Sigmoid colon (tissue), 7 donors: ENCODE data around the gene RBFOX1. TPM values are rescaled to one million over a fixed set of nuclear protein-coding genes. Genes with fewer than 3 reads are reported as not detected.

Experiments
- DNase-seq: peaks from one replicate; pipeline ENCODE4 v3.0.0-alpha.2; 2019
- H3K27ac ChIP-seq, 4 donors: fragments of 200-600 bp; sonication (generic); one replicate each; pipeline ENCODE4 v1.5.1; 2016 to 2019; ENCODE audit warnings: mild to moderate bottlenecking in 1 of 4
- H3K27me3 ChIP-seq, 3 donors: fragments of 200-600 bp; sonication (generic); one replicate each; pipeline ENCODE4 v1.5.1; 2019; ENCODE audit warnings: mild to moderate bottlenecking in 1 of 3
- H3K36me3 ChIP-seq, 4 donors: fragments of 200-600 bp; sonication (generic); one replicate each; pipeline ENCODE4 v1.5.1; 2016 to 2019
- H3K4me1 ChIP-seq, 4 donors: fragments of 200-600 bp; sonication (generic); one replicate each; pipeline ENCODE4 v1.5.1; 2017 to 2019
- H3K4me3 ChIP-seq, 4 donors: fragments of 200-600 bp; sonication (generic); one replicate each; pipeline ENCODE4 v1.5.1; 2017 to 2019; ENCODE audit warnings: mild to moderate bottlenecking in 2 of 4, moderate library complexity in 1 of 4
- H3K9me3 ChIP-seq, 4 donors: fragments of 200-600 bp in 3 of 4; sonication (generic) in 3 of 4; one replicate each; pipeline versions ENCODE4 v1.5.1 to v1.6.1; 2013 to 2019
- CTCF ChIP-seq, 4 experiments: fragments of 450-650 bp in 3 of 4; fragments of 200-600 bp in 1 of 4; IDR thresholded peaks; one replicate each; pipeline ENCODE4 v1.5.1; 2016 to 2019; ENCODE audit warnings: antibody characterized with exemption in 4 of 4, mild to moderate bottlenecking in 3 of 4, moderate library complexity in 2 of 4
- EP300 ChIP-seq, 4 donors: sonication (generic); formaldehyde crosslinking; IDR thresholded peaks; one replicate each; pipeline ENCODE4 v1.6.1; 2017; ENCODE audit warnings: antibody characterized with exemption in 4 of 4
- POLR2A ChIP-seq, 2 donors: fragments of 450-650 bp; IDR thresholded peaks; one replicate each; pipeline ENCODE4 v1.6.1; 2016; ENCODE audit warnings: antibody characterized with exemption in 2 of 2, mild to moderate bottlenecking in 2 of 2, moderate library complexity in 2 of 2
- POLR2AphosphoS5 ChIP-seq, 4 donors: sonication (generic); formaldehyde crosslinking; IDR thresholded peaks; one replicate each; pipeline ENCODE4 v1.6.1; 2017; ENCODE audit warnings: antibody characterized with exemption in 4 of 4
- whole genome bisulfite sequencing, 2 donors: extraction: QIAGEN DNeasy Blood & Tissue Kit; methylation state at CpG; one replicate each; pipeline ENCODE4 v1.1.7; 2013; 5-methylcytosine and 5-hydroxymethylcytosine counted together
- intact Hi-C: fragments of 100-400 bp; cut with DNase I; formaldehyde crosslinking; loops from one replicate; pipeline ENCODE4 v1.15.1; 2023
- polyA plus RNA-seq, 3 donors: library from polyadenylated mRNA; stranded (reverse); fragments of 200-250 nt; gene quantifications; one replicate each; pipeline ENCODE4 v1.2.3, GENCODE V29; 2013
- total RNA-seq, 4 donors: library from RNA; depleted of rRNA; stranded (reverse); fragments of >200 nt; gene quantifications; one replicate each; pipeline ENCODE4 v1.1.0, GENCODE V29; 2016
- donor health status: healthy with polysubstance abuse.
- donor health status: Bipolar disorder and iron deficiency.
- donor health status: healthy.

Gene RBFOX1
- total and polyA plus RNA-seq, 7 donors: under 0.01 to 4.4 (median 0.51) TPM; not detected in 3

DNA sequence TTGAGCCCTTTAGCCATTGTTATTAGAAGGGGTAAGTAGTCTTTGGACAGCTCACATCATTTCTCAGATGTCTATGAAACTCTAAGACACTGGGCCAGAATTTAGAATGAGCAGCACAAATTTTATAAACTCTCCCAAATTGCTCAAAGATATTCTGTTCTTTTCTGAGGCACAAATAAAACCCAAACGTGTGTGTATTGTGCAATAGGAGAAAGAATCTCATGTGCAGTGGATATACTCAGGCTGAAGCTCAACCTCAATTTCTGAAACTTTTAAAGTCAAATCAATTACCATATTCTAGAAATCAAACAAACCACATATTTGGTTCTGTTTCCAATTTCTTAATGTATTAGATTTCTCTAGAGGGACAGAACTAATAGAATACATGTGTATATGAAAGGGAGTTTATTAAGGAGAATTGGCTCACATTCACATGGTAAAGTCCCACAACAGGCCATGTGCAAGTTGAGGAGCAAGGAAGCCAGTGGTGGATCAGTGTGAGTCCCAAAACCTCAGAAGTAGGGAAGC is 403.6 kb downstream of the RBFOX1 start:
- no peak overlapping the region for H3K27ac ChIP-seq
- intact Hi-C loops: no loop called here

DNA sequence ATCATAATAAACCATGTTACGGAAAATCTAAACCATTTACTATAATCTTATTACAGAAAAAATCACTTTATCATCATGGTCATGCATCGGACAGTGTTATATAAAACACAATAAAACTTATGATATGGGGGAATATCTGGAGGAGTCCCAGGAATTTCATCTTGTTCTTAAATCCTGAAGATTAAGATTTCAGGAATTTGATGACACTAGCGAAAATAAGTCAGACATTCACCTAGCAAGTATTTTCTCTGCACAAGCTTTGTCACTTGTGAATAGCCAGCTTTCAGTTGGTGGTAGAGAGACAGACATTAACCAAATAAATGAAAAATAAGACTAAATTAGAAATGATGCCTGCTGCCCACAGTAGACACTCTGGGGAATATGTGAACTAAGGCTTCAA is 410.0 kb downstream of the RBFOX1 start:
- Histone ChIP-seq H3K9me3 (no peaks in the 10 kb centered on the region), H3K4me1 (peaks cover 0 to 24% (median 0%) of the 10 kb centered on the region in 4 donors), H3K36me3 (no peaks in the 10 kb centered on the region), H3K4me3 (no peak overlapping the region), H3K27ac (no peak overlapping the region), H3K27me3 (no peaks in the 10 kb centered on the region)
- 85 to 93% methylated on average over 3 of the region's 3 CpGs for WGBS, 2 donors
- intact Hi-C loops: no loop called here
- TF ChIP-seq CTCF (IDR thresholded peaks at IDR 0.05) (no peak), POLR2A (IDR thresholded peaks at IDR 0.05) (no peak), EP300 (IDR thresholded peaks at IDR 0.05) (no peak), POLR2AphosphoS5 (IDR thresholded peaks at IDR 0.05) (no peak)
- DNase-seq: no peak

More for the DNA sequence above, 403.6 kb downstream of the RBFOX1 start:
- WGBS, 2 donors: 0% methylated on average over 1 of the region's 1 CpG
- no peaks in the 10 kb centered on the region for H3K4me1 ChIP-seq
- no peaks in the 10 kb centered on the region for H3K9me3 ChIP-seq
- H3K4me3 ChIP-seq: no peak overlapping the region
- DNase-seq: no peak
- no peaks in the 10 kb centered on the region for H3K27me3 ChIP-seq
- TF ChIP-seq CTCF (IDR thresholded peaks at IDR 0.05): no peak
- H3K36me3 ChIP-seq: no peaks in the 10 kb centered on the region

DNA sequence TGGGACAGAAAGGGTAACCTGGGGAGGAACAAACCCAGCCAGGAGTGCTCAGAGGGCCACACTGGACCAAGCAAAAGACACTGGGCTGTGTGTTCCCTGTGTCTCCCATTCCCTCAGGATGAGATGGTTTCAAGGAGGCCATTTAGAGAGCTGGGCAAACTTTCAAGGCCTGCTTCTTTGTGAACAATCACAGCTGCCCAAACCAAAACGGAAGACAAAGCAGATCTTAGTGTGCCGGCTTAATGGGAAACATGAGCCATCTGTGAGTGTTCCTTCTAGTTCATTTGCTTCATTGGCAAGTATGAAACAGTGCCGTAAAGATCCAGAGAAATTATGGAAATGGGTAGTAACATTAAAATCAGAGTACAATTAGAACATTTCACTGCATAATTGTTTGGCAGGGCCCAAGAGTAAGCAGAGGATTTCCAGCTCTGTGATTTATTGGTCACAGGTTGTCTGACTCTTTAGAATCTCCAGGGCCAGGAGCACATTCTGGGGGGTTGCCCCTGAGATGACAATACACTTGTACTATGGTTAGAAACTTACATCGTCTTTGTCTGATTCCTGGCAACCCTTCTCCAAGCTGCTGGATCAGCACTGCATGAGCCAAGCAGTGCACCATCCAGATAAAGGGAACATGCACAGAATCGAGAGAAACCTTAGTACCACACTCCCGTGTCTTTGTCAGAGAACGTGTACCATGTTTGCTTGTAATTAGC is 412.1 kb downstream of the RBFOX1 start:
- intact Hi-C loops: loop anchor here (5.0 kb wide), 1 partner anchor 143 kb away; no protein-coding TSS in a partner anchor
- WGBS, 2 donors: 65 to 71% methylated on average over 7 of the region's 7 CpGs

GRCh38 chr16:7745276-7745675 is 412.6 kb downstream of the RBFOX1 start:
- peaks cover 0 to 24% (median 0%) of the 10 kb centered on the region in 4 donors for H3K4me1 ChIP-seq
- no peaks in the 10 kb centered on the region for H3K27me3 ChIP-seq
- DNase-seq: no peak
- TF ChIP-seq POLR2A (IDR thresholded peaks at IDR 0.05) (no peak), EP300 (IDR thresholded peaks at IDR 0.05) (no peak), POLR2AphosphoS5 (IDR thresholded peaks at IDR 0.05) (no peak), CTCF (IDR thresholded peaks at IDR 0.05) (no peak)
- H3K4me3 ChIP-seq: no peak overlapping the region
- H3K27ac ChIP-seq: peak overlapping the region in 2 of 4 donors; percentile 34 to 60
- H3K9me3 ChIP-seq: no peaks in the 10 kb centered on the region
- no peaks in the 10 kb centered on the region for H3K36me3 ChIP-seq
- WGBS, 2 donors: 59 to 73% methylated on average over 4 of the region's 4 CpGs
- intact Hi-C loops: loop anchor here (5.0 kb wide), 1 partner anchor 142 kb away; no protein-coding TSS in a partner anchor

More for the DNA sequence above, 412.1 kb downstream of the RBFOX1 start:
- Histone ChIP-seq H3K27me3 (no peaks in the 10 kb centered on the region), H3K9me3 (no peaks in the 10 kb centered on the region), H3K27ac (peak overlapping the region in 2 of 4 donors; percentile 34 to 60), H3K36me3 (no peaks in the 10 kb centered on the region), H3K4me1 (peaks cover 0 to 24% (median 0%) of the 10 kb centered on the region in 4 donors), H3K4me3 (no peak overlapping the region)
- TF ChIP-seq POLR2AphosphoS5 (IDR thresholded peaks at IDR 0.05) (peak in 2 of 4 donors; percentile 19 to 62), CTCF (IDR thresholded peaks at IDR 0.05) (no peak), POLR2A (IDR thresholded peaks at IDR 0.05) (no peak), EP300 (IDR thresholded peaks at IDR 0.05) (no peak)
- DNase-seq: no peak
